HG03342 (cell line): ENCODE results near the gene VAC14.
A peak's percentile ranks its signal among the peaks of the same experiment; 100 is the strongest.

Experiments used
- ATAC-seq: cut with Tn5 transposase; IDR thresholded peaks from one replicate; pipeline ENCODE4 v1.9.1; 2021; ENCODE audit warnings: mild to moderate bottlenecking, moderate library complexity; ENCODE audit not compliant: unreplicated experiment

The VAC14 gene

GRCh38 chr16:70665113-70665694 is 135.8 kb downstream of the VAC14 start:
- no peak for ATAC-seq

- no peak for ATAC-seq
Measured at GRCh38 chr16:70664325-70665112, 136.4 kb downstream of the VAC14 start.

DNA sequence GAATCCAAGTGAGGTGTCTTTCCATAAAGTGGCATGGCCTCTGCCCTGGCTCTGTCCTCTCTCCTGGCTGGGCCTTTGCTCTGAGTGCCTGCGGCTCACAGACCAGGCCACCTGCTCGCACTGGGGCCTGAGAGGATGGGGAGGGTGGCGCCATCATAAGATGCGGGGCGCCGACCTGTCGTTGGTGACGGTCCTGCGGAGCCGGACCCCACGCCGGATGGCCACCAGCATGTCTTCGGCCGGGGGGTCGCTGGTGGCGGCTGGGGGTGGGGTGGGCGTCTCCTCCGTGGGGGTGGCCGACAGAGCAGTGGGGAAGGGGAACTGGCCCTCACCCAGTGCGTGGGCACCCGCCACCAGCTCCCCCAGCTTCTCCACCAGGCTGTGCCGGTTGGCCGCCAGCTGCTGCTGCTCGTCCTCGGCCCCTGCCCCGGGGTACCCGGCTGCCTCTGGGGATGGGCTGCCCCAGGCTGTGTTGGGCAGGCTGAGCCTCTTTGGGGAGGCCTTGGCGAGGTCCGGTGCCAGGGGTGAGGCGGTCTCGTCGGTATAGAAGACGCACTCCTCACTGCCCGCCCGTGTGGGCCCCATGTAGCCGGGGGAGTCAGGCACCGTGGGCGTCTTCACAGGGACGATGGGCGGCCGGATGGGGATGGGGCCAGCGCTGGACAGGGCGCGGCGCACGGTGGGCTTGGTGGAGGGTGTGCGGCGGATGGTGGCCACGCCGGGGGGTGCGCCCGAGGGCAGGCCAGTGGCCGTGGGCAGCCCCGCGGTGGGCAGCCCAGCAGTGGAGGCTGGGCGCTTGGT is 137.2 kb downstream of the VAC14 start:
- no peak for ATAC-seq

- no peak for ATAC-seq
Measured at GRCh38 chr16:70662991-70663523, 137.9 kb downstream of the VAC14 start.

DNA sequence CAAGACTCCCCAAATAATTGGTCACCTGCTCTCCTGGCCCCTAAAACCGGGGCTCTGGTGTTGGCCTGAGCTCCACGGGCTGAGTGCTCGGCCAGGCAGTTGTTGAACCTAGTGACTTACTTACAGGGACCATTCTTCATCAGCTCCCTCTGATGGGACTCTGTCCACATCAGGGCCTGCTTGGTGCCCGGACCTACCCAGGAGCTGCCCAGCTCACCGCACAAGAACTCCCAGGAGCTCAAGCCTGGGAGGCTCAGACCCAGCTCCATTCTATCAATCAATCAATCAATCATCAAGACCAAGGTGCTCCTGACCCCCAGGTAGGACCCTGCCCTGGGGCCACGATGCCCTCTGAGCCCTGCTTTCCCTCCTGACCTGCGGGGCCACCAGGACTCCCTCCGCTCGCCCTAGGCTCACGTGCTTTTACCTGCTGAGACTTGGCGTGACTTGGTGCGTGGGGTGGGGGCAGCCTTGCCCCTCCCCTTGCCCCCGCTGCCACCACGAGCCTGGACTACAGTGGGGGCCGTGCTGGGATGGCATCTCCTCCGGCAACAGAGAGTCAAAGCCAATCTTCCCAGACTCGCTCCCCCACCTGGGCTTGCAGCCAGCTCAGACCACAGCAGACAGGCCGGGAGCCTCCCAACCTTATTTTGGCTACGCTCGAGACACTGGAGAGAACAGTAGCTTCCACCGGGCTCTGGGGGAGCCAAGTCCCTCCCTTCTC is 138.9 kb downstream of the VAC14 start:
- no peak for ATAC-seq

DNA sequence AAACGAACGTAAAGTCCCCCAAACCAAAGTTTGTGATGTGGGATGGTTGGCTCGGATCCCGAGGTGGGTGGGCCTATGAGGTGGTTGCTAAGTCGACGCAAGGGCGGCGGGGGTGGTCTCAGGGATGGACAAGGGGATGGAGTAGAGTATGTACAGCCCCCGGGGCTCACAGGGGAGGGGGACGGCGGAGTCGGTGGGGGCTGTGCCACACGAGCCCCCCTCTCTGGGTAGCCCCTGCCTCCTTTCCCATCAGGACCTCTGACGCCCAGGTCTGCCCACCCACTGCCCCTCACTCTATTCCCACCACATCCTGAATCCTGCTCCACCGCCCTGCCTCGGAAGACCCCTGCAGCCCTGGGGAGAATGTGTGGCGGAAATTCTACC is 139.4 kb downstream of the VAC14 start:
- ATAC-seq: no peak

DNA sequence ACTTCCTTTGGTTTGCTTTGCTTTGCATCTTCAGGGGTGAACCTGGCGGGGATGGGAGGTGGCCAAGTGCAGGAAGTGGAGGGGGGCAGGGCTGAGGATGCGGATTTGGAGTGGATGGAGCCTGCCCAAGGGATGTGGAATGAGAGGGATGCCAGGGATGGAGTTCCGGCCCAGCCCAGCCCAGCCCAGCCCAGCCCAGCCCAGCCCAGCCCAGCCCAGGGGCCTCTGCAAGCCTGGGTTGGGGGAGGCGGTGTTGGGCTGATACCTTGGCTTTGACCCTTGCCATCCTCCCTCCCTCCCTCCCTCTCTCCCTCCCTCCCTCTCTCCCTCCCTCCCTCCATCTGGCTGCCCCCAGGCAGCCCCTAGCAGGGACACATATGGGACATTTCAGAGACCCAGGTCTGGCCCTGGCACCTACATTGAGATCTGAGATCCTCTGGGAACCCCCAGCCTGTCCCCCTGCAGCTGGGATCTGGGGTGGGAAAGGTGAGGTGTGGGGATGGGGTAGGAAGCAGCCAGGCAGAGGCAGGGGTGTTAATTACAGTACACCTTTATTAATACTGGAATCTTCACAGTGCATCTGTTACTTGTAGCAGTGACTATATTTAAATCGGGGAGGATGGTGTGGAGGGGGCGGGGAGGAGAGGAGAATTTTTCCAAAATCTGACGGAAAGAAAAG is 140.1 kb downstream of the VAC14 start:
- ATAC-seq: no peak

DNA sequence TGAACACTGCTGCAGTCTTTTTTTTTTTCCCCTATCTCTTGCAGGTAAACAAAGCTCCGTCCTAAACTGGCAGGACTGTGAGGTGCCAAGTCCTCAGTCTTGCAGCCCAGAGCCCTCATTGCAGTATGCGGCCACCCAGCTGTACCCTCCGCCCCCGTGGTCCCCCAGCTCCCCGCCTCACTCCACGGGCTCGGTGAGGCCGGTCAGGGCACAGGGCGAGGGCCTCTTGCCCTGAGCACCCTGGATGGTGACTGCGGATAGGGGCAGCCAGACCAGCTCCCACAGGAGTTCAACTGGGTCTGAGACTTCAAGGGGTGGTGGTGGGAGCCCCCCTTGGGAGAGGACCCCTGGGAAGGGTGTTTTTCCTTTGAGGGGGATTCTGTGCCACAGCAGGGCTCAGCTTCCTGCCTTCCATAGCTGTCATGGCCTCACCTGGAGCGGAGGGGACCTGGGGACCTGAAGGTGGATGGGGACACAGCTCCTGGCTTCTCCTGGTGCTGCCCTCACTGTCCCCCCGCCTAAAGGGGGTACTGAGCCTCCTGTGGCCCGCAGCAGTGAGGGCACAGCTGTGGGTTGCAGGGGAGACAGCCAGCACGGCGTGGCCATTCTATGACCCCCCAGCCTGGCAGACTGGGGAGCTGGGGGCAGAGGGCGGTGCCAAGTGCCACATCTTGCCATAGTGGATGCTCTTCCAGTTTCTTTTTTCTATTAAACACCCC is 140.8 kb downstream of the VAC14 start:
- ATAC-seq: no peak

DNA sequence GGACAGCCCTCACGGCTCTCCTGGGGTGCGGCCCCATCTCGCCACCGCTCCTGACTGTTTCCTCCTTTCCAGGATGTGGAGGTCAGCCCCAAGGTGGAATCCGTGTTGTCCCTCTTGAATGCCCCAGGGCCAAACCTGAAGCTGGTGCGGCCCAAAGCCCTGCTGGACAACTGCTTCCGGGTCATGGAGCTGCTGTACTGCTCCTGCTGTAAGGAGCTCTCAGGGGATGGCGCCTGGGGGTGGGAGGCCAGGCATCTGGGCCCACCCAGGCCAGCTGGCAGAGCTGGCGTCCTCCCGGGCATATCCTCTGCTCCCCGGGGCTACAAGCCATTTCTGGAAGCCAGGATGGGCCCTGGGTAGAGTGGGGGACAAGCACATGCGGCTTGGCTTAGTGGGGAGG is 141.4 kb downstream of the VAC14 start:
- no peak for ATAC-seq

DNA sequence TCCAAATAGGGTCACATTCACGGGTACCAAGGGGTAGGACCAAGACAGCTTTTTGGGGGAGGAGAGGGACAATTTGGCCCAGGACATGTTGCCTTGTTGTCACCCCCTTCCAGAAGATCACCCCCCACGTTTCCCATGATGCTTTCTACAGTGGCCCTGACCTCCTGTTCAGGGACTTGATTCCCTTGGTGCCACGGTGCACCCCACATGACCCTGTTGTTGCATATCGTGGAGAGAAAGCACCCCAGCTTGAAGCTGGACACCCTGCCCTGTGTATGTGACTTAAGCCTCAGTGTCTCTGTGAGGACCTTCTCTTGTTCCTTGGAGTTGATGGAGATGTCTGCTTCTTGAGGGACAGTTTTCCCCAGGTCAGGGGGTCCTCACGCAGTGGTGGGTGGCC is 142.0 kb downstream of the VAC14 start:
- ATAC-seq: no peak

- no peak for ATAC-seq
Measured at GRCh38 chr16:70657956-70658355, 143.0 kb downstream of the VAC14 start.

- no peak for ATAC-seq
Measured at GRCh38 chr16:70656712-70657263, 144.2 kb downstream of the VAC14 start.

GRCh38 chr16:70656065-70656711 is 144.8 kb downstream of the VAC14 start:
- ATAC-seq: no peak

DNA sequence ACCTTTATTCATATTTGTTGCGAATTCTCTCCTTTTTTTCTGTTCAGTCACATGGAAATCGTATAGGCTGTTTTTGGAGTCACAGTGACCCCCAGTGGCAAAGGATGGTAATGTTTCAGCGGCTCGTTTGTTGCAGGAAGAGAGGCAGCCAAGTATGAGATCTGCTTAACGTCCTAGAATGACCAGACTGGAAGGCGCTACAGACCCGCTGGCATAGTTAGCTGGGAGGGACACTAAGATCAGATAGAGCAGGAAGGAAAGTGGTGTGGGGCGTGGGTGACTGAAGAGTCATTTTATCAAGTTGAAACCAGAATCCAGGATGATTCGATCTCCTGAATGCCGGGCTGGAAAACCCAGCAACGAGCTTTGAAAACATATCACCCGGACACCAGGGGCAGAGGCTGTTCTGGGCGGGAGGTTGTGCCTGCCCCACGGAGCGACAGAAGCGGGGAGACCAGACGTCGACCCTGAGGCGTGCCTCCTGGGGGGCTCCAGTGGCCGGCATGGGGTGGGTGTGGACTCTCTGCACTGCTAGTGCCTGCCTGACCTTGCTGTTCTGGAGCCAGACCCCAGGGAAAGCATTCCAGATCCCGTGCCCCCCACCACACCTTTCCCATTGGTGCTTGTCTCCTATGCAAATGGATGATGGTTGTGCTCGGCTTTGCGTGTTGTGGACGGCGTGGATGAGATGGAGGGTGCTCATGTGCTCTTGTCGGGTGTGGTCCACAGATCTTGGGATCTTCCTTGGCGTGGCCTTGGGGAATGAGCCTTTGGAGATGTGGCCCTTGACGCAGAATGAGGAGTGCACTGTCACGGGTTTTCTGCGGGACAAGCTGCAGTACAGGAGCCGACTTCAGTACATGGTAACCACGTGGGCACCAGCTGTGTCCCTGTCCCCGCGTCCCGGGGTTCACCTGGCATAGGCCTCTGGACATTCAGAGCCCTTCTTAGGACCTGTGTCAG is 146.9 kb downstream of the VAC14 start:
- peak; percentile 74 for ATAC-seq

DNA sequence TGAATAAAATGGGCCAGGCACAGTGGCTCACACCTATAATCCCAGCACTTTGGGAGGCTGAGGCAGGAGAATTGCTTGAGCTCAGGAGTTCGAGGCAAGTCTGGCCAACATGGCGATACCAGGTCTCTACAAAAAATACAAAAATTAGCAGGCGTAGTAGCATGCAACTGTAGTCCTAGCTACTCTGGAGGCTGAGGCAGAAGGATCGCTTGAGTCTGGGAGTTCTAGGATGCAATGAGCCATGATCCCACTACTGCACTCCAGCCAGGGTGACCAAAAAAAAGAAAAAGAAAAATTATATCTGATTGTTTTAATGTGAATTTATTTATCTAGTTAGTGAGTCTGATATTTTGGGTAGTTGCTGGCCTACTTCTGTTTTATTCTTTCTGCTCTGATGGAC is 147.6 kb downstream of the VAC14 start:
- ATAC-seq: peak; percentile 11

GRCh38 chr16:70652322-70652721 is 148.6 kb downstream of the VAC14 start:
- no peak for ATAC-seq

- ATAC-seq: no peak
Measured at GRCh38 chr16:70651524-70651923, 149.4 kb downstream of the VAC14 start.

DNA sequence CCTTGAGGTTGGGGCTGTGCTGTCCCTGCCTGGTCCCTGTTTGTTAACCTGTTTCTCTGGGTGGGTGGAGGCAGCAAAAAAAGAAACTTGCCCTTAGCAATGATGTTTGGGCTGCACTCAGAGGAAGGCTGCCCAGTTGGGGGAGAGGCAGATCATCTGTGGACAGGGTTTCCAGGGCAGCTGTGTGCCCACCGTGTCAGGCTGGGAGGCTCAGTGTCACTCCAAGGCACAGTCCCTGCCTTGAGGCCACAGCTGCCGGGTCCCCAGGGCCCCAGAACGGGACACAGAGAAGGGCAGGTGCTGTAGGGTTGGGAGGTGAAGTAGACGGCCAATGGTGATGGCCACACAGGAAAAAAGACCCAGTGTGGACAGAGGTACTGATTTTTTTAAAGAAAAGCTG is 150.7 kb downstream of the VAC14 start:
- ATAC-seq: no peak
